ENCODE data around the gene PRDM16.

PRDM16 gene

DNA sequence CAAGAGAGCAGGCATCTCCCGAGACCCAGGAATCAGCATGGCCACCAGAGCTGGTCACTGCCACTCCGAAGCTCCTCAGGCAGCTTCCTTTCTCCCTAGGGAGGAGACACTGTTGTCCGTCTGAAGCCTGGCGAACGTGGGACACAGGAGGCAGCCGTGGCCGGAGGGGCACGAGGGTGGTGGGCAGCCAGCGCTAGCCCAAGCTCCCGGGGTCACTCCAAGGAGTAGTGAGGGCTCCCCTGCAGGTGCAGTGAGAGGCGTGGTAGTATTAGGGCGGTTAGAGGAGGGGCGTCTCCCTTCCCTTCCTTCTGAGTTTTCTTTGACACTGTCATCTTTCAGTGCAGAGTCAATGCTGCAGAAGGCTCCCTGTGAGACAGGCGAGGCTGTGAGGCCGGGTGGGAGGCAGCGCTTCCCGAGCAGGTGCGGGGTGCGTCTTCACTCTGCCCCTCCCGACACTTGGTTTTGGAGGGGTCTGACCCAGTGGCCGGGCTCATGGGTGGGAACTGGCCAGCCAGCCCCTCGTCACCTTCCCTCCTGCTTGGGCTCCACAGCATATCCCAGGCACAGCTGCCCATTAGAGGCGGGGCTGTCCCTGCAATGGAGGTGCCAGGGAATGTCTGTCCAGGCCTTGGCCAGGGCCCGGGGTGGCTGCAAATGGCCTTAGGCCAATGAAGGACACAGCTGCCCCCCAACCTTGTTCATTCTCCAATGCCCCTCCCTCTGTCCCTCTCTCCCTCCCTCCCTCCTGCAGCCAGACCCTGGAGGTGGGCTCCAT, 213.8 kb downstream of the PRDM16 start:
- ATAC-seq = no peak

DNA sequence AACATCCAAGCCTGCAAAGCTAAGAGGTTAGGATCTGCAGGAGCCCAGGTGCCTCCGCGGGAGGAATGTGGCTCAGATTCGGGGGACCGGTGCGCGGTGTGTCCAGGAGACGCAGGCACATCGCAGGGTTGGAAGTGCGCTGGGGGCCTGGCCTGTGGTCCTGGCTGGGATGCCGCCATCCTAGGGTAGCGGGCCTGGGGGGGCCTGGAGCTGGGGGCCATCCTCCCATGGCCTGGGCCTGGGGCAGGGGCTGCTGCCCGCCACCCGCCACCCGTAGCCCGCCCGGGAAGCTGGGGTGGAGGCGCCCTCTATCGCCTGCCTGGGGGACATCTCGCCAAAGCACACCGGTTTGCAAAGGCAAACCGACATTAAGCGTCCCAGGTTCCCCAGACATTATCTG, 214.8 kb downstream of the PRDM16 start:
- ATAC-seq = peak; percentile 73
- TF ChIP-seq ZNF70 (CRISPR knock-in tag; IDR thresholded peaks at IDR 0.05) = no peak
- no peak for TF ChIP-seq SNAI2 (CRISPR knock-in tag; IDR thresholded peaks at IDR 0.05)
- no peak for TF ChIP-seq GLIS3 (CRISPR knock-in tag; IDR thresholded peaks at IDR 0.05)
- no peak for TF ChIP-seq BACH2 (CRISPR knock-in tag; IDR thresholded peaks at IDR 0.05; ENCODE audit: borderline replicate concordance)
- no peak for TF ChIP-seq ZNF565 (CRISPR knock-in tag; conservative IDR thresholded peaks at IDR 0.05; ENCODE audit: low read depth)
- TF ChIP-seq OSR1 (CRISPR knock-in tag; IDR thresholded peaks at IDR 0.05) = no peak
- no peak for TF ChIP-seq ISL1 (CRISPR knock-in tag; IDR thresholded peaks at IDR 0.05)
- no peak for TF ChIP-seq ZFP3 (CRISPR knock-in tag; IDR thresholded peaks at IDR 0.05)
- TF ChIP-seq, protein P1, sequence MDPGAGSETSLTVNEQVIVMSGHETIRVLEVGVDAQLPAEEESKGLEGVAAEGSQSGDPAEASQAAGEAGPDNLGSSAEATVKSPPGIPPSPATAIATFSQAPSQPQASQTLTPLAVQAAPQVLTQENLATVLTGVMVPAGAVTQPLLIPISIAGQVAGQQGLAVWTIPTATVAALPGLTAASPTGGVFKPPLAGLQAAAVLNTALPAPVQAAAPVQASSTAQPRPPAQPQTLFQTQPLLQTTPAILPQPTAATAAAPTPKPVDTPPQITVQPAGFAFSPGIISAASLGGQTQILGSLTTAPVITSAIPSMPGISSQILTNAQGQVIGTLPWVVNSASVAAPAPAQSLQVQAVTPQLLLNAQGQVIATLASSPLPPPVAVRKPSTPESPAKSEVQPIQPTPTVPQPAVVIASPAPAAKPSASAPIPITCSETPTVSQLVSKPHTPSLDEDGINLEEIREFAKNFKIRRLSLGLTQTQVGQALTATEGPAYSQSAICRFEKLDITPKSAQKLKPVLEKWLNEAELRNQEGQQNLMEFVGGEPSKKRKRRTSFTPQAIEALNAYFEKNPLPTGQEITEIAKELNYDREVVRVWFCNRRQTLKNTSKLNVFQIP (CRISPR knock-in tag; IDR thresholded peaks at IDR 0.05; ENCODE audit: borderline replicate concordance, low read depth) = no peak
- TF ChIP-seq, protein P2, sequence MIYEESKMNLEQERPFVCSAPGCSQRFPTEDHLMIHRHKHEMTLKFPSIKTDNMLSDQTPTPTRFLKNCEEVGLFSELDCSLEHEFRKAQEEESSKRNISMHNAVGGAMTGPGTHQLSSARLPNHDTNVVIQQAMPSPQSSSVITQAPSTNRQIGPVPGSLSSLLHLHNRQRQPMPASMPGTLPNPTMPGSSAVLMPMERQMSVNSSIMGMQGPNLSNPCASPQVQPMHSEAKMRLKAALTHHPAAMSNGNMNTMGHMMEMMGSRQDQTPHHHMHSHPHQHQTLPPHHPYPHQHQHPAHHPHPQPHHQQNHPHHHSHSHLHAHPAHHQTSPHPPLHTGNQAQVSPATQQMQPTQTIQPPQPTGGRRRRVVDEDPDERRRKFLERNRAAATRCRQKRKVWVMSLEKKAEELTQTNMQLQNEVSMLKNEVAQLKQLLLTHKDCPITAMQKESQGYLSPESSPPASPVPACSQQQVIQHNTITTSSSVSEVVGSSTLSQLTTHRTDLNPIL (CRISPR knock-in tag; IDR thresholded peaks at IDR 0.05; ENCODE audit: low read depth) = no peak
- TF ChIP-seq, protein P3, sequence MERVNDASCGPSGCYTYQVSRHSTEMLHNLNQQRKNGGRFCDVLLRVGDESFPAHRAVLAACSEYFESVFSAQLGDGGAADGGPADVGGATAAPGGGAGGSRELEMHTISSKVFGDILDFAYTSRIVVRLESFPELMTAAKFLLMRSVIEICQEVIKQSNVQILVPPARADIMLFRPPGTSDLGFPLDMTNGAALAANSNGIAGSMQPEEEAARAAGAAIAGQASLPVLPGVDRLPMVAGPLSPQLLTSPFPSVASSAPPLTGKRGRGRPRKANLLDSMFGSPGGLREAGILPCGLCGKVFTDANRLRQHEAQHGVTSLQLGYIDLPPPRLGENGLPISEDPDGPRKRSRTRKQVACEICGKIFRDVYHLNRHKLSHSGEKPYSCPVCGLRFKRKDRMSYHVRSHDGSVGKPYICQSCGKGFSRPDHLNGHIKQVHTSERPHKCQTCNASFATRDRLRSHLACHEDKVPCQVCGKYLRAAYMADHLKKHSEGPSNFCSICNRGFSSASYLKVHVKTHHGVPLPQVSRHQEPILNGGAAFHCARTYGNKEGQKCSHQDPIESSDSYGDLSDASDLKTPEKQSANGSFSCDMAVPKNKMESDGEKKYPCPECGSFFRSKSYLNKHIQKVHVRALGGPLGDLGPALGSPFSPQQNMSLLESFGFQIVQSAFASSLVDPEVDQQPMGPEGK (CRISPR knock-in tag; IDR thresholded peaks at IDR 0.05; ENCODE audit: borderline replicate concordance) = no peak
- TF ChIP-seq ZFP30 (CRISPR knock-in tag; IDR thresholded peaks at IDR 0.05) = no peak
- TF ChIP-seq ZC3H10 (CRISPR knock-in tag; IDR thresholded peaks at IDR 0.05) = no peak
- TF ChIP-seq ZNF8 (CRISPR knock-in tag; IDR thresholded peaks at IDR 0.05) = no peak
- no peak for TF ChIP-seq PPARA (CRISPR knock-in tag; IDR thresholded peaks at IDR 0.05; ENCODE audit: borderline replicate concordance)
- no peak for TF ChIP-seq RARB (CRISPR knock-in tag; IDR thresholded peaks at IDR 0.05)

More for the DNA sequence above, 213.8 kb downstream of the PRDM16 start:
- TF ChIP-seq OSR1 (CRISPR knock-in tag; IDR thresholded peaks at IDR 0.05) = no peak
- no peak for TF ChIP-seq RARB (CRISPR knock-in tag; IDR thresholded peaks at IDR 0.05)
- no peak for TF ChIP-seq ZNF565 (CRISPR knock-in tag; conservative IDR thresholded peaks at IDR 0.05; ENCODE audit: low read depth)
- TF ChIP-seq BACH2 (CRISPR knock-in tag; IDR thresholded peaks at IDR 0.05; ENCODE audit: borderline replicate concordance) = no peak
- TF ChIP-seq PPARA (CRISPR knock-in tag; IDR thresholded peaks at IDR 0.05; ENCODE audit: borderline replicate concordance) = no peak
- TF ChIP-seq, protein P4, sequence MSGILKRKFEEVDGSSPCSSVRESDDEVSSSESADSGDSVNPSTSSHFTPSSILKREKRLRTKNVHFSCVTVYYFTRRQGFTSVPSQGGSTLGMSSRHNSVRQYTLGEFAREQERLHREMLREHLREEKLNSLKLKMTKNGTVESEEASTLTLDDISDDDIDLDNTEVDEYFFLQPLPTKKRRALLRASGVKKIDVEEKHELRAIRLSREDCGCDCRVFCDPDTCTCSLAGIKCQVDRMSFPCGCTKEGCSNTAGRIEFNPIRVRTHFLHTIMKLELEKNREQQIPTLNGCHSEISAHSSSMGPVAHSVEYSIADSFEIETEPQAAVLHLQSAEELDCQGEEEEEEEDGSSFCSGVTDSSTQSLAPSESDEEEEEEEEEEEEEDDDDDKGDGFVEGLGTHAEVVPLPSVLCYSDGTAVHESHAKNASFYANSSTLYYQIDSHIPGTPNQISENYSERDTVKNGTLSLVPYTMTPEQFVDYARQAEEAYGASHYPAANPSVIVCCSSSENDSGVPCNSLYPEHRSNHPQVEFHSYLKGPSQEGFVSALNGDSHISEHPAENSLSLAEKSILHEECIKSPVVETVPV (CRISPR knock-in tag; IDR thresholded peaks at IDR 0.05) = no peak
- TF ChIP-seq GLIS3 (CRISPR knock-in tag; IDR thresholded peaks at IDR 0.05) = no peak
- TF ChIP-seq, protein P2 (CRISPR knock-in tag; IDR thresholded peaks at IDR 0.05; ENCODE audit: low read depth) = no peak
- TF ChIP-seq ZFP3 (CRISPR knock-in tag; IDR thresholded peaks at IDR 0.05) = no peak
- TF ChIP-seq ARNTL (CRISPR knock-in tag; IDR thresholded peaks at IDR 0.05; ENCODE audit: borderline replicate concordance, low read depth) = no peak
- TF ChIP-seq ZNF70 (CRISPR knock-in tag; IDR thresholded peaks at IDR 0.05) = no peak
- no peak for TF ChIP-seq ESRRG (CRISPR knock-in tag; IDR thresholded peaks at IDR 0.05)

DNA sequence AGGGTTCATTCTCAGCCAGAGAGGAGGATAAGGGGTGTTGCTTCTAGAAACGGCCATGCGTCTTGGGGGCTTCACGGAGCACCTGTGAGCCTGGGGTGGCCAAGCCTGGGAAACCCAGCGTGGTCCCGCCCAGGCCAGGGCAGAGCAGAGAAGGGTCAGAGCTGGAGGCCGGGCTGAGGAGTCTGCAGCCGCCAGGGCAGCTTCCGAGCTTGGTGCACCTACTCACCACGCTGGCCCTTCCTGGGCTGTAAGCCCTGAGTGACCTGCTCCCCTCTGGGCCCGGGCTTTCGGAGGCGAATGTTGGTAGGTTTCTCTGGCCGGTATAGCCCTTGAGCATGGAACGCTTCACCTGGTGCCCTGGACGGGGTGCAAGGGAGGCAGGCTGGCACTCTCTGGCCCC, 215.7 kb downstream of the PRDM16 start:
- no peak for ATAC-seq
- TF ChIP-seq BACH2 (CRISPR knock-in tag; IDR thresholded peaks at IDR 0.05; ENCODE audit: borderline replicate concordance) = no peak
- TF ChIP-seq OSR1 (CRISPR knock-in tag; IDR thresholded peaks at IDR 0.05) = no peak
- TF ChIP-seq, protein P5, sequence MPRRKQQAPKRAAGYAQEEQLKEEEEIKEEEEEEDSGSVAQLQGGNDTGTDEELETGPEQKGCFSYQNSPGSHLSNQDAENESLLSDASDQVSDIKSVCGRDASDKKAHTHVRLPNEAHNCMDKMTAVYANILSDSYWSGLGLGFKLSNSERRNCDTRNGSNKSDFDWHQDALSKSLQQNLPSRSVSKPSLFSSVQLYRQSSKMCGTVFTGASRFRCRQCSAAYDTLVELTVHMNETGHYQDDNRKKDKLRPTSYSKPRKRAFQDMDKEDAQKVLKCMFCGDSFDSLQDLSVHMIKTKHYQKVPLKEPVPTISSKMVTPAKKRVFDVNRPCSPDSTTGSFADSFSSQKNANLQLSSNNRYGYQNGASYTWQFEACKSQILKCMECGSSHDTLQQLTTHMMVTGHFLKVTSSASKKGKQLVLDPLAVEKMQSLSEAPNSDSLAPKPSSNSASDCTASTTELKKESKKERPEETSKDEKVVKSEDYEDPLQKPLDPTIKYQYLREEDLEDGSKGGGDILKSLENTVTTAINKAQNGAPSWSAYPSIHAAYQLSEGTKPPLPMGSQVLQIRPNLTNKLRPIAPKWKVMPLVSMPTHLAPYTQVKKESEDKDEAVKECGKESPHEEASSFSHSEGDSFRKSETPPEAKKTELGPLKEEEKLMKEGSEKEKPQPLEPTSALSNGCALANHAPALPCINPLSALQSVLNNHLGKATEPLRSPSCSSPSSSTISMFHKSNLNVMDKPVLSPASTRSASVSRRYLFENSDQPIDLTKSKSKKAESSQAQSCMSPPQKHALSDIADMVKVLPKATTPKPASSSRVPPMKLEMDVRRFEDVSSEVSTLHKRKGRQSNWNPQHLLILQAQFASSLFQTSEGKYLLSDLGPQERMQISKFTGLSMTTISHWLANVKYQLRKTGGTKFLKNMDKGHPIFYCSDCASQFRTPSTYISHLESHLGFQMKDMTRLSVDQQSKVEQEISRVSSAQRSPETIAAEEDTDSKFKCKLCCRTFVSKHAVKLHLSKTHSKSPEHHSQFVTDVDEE (CRISPR knock-in tag; IDR thresholded peaks at IDR 0.05) = no peak
- no peak for TF ChIP-seq CSDC2 (CRISPR knock-in tag; IDR thresholded peaks at IDR 0.05)
- TF ChIP-seq GLIS3 (CRISPR knock-in tag; IDR thresholded peaks at IDR 0.05) = no peak
- TF ChIP-seq, protein P3 (CRISPR knock-in tag; IDR thresholded peaks at IDR 0.05; ENCODE audit: borderline replicate concordance) = no peak
- no peak for TF ChIP-seq ZFP30 (CRISPR knock-in tag; IDR thresholded peaks at IDR 0.05)
